ENCODE measurements around the gene RHPN2.
"Not testable (repeated sequence)": the region's sequence is repeated elsewhere in the genome, so short reads cannot be mapped to it uniquely, and the experiment has no call there.

- TF ChIP-seq, protein P1, sequence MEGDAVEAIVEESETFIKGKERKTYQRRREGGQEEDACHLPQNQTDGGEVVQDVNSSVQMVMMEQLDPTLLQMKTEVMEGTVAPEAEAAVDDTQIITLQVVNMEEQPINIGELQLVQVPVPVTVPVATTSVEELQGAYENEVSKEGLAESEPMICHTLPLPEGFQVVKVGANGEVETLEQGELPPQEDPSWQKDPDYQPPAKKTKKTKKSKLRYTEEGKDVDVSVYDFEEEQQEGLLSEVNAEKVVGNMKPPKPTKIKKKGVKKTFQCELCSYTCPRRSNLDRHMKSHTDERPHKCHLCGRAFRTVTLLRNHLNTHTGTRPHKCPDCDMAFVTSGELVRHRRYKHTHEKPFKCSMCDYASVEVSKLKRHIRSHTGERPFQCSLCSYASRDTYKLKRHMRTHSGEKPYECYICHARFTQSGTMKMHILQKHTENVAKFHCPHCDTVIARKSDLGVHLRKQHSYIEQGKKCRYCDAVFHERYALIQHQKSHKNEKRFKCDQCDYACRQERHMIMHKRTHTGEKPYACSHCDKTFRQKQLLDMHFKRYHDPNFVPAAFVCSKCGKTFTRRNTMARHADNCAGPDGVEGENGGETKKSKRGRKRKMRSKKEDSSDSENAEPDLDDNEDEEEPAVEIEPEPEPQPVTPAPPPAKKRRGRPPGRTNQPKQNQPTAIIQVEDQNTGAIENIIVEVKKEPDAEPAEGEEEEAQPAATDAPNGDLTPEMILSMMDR (IDR thresholded peaks at IDR 0.05; ENCODE audit: control extremely low read depth in 1 of 3, insufficient read depth in 1 of 3, low read depth in 1 of 3, low read length in 3 of 3): not testable (repeated sequence)
- not testable (repeated sequence) for TF ChIP-seq POLR2A (IDR thresholded peaks at IDR 0.05; ENCODE audit: control extremely low read depth in 1 of 2, low read depth in 2 of 2, low read length in 2 of 2); YY1 (IDR thresholded peaks at IDR 0.05; ENCODE audit: low read depth, low read length); NANOG (IDR thresholded peaks at IDR 0.05; ENCODE audit: insufficient read depth, low read depth, low read length, poor library complexity, severe bottlenecking); POLR2AphosphoS5 (IDR thresholded peaks at IDR 0.05; ENCODE audit: low read depth, low read length)
Measured at GRCh38 chr19:33037168-33038025, 27.3 kb downstream of the RHPN2 start.
